Neuronal stem cell (in vitro differentiated cells): ENCODE data around the gene CTSF.
"Not testable (repeated sequence)": the region's sequence is repeated elsewhere in the genome, so short reads cannot be mapped to it uniquely, and the experiment has no call there.

ENCODE experiments used
- DNase-seq: peaks from one replicate; pipeline ENCODE4 v3.0.0-alpha.2; 2013; ENCODE audit warnings: low spot score
- H2AFZ ChIP-seq: one replicate; pipeline ENCODE4 v1.6.1; 2013; ENCODE audit warnings: mild to moderate bottlenecking, low read length, inconsistent platforms
- H2AK5ac ChIP-seq: 2 replicates; pipeline ENCODE4 v1.6.1; 2013; ENCODE audit warnings: low read depth, mild to moderate bottlenecking, inconsistent platforms, low read length, moderate library complexity, mixed read lengths
- H2BK120ac ChIP-seq: 2 replicates; pipeline ENCODE4 v1.6.1; 2013; ENCODE audit warnings: low read depth, mild to moderate bottlenecking, inconsistent platforms, low read length, moderate library complexity, mixed read lengths
- H2BK12ac ChIP-seq: one replicate; pipeline ENCODE4 v1.6.1; 2013; ENCODE audit warnings: low read length, inconsistent platforms
- H2BK15ac ChIP-seq: 2 replicates; pipeline ENCODE4 v1.6.1; 2013; ENCODE audit warnings: mild to moderate bottlenecking, low read length, inconsistent platforms, mixed read lengths
- H2BK5ac ChIP-seq: one replicate; pipeline ENCODE4 v1.6.1; 2013; ENCODE audit warnings: inconsistent platforms, mild to moderate bottlenecking, low read length, moderate library complexity
- H3K14ac ChIP-seq: one replicate; pipeline ENCODE4 v1.6.1; 2013; ENCODE audit warnings: low read length, inconsistent platforms
- H3K18ac ChIP-seq: 2 replicates; pipeline ENCODE4 v1.6.1; 2013; ENCODE audit warnings: low read length, inconsistent platforms
- H3K23ac ChIP-seq: 2 replicates; pipeline ENCODE4 v1.6.1; 2013; ENCODE audit warnings: low read depth, mild to moderate bottlenecking, mixed read lengths, low read length, inconsistent platforms; ENCODE audit not compliant: poor library complexity
- H3K27ac ChIP-seq: replicated peaks from 3 replicates; pipeline ENCODE4 v1.5.1; 2013; ENCODE audit warnings: low read length, inconsistent platforms
- H3K27me3 ChIP-seq, 3 experiments: 2 replicates each; pipeline ENCODE4 v1.6.1; 2013; ENCODE audit warnings: low read length in 3 of 3, mild to moderate bottlenecking in 2 of 3, inconsistent platforms in 1 of 3, low read depth in 1 of 3, mixed read lengths in 1 of 3, moderate library complexity in 1 of 3; ENCODE audit not compliant: control insufficient read depth in 3 of 3, insufficient read depth in 3 of 3
- H3K36me3 ChIP-seq, 2 donors: replicated peaks in 1 of 2; 2 replicates each; pipeline ENCODE4 v1.6.1; 2013; ENCODE audit warnings: low read length in 2 of 2; ENCODE audit not compliant: control insufficient read depth in 2 of 2, insufficient read depth in 2 of 2
- H3K4ac ChIP-seq: 2 replicates; pipeline ENCODE4 v1.6.1; 2013; ENCODE audit warnings: inconsistent platforms, mild to moderate bottlenecking, low read length, moderate library complexity
- H3K4me1 ChIP-seq, 2 donors: 1 replicate in 1 of 2; 2 replicates in 1 of 2; pipeline ENCODE4 v1.6.1; 2013; ENCODE audit warnings: low read length in 2 of 2, low read depth in 1 of 2; ENCODE audit not compliant: control insufficient read depth in 2 of 2, insufficient read depth in 1 of 2
- H3K4me2 ChIP-seq: one replicate; pipeline ENCODE4 v1.6.1; 2013; ENCODE audit warnings: mild to moderate bottlenecking, low read length, inconsistent platforms; ENCODE audit not compliant: insufficient read depth, poor library complexity, severe bottlenecking
- H3K4me3 ChIP-seq, 2 donors: 2 replicates each; pipeline ENCODE4 v1.5.1; 2013; ENCODE audit warnings: low read length in 2 of 2, mild to moderate bottlenecking in 2 of 2, inconsistent platforms in 1 of 2, moderate library complexity in 1 of 2
- H3K79me1 ChIP-seq: one replicate; pipeline ENCODE4 v1.6.1; 2013; ENCODE audit warnings: low read depth, mild to moderate bottlenecking, inconsistent platforms, low read length, moderate library complexity
- H3K9ac ChIP-seq: one replicate; pipeline ENCODE4 v1.6.1; 2013; ENCODE audit warnings: mild to moderate bottlenecking, low read depth, low read length, inconsistent platforms; ENCODE audit not compliant: poor library complexity
- H3K9me3 ChIP-seq, 2 donors: replicated peaks in 1 of 2; 2 replicates each; pipeline versions ENCODE3 to v1.6.1; 2013; ENCODE audit warnings: low read length in 2 of 2, mild to moderate bottlenecking in 2 of 2, inconsistent platforms in 1 of 2, low read depth in 1 of 2, mixed read lengths in 1 of 2, moderate library complexity in 1 of 2; ENCODE audit not compliant: control insufficient read depth in 2 of 2, insufficient read depth in 1 of 2
- H4K8ac ChIP-seq: one replicate; pipeline ENCODE4 v1.6.1; 2013; ENCODE audit warnings: low read depth, mild to moderate bottlenecking, inconsistent platforms, low read length, moderate library complexity
- H4K91ac ChIP-seq: one replicate; pipeline ENCODE4 v1.6.1; 2013; ENCODE audit warnings: low read length, low read depth, mild to moderate bottlenecking, inconsistent platforms; ENCODE audit not compliant: poor library complexity
- WGBS, 2 donors: extraction: QIAGEN DNeasy Blood & Tissue Kit; methylation state at CpG; one replicate each; pipeline ENCODE4 v1.1.7; 2013; ENCODE audit warnings: missing lambda C conversion rate in 2 of 2, mixed read lengths in 1 of 2; ENCODE audit not compliant: insufficient read length in 2 of 2, insufficient replicate concordance in 1 of 2; ENCODE audit errors: extremely low coverage in 2 of 2; 5-methylcytosine and 5-hydroxymethylcytosine counted together

The CTSF gene

DNA sequence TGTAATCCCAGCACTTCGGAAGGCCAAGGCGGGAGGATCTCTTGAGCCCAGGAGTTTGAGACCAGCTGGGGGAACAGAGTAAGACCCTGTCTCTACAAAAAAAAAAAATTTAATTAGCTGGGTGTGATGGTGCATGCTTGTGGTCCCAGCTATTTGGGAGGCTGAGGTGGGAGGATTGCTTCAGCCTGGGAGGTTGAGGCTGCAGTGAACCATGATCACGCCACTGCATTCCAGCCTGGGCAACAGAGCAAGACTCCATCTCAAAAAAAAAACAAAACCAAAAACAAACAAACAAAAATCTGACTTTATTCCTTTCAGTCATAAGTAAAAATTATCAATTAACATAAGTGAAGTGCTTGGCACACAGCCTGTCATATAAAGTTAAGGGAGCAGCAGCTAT, 38.2 kb upstream of the CTSF start:
- H3K27me3 ChIP-seq, H2BK15ac ChIP-seq, H3K9ac ChIP-seq, H3K4ac ChIP-seq, DNase-seq, H2BK5ac ChIP-seq, H2AFZ ChIP-seq, H4K8ac ChIP-seq, H3K4me1 ChIP-seq, H3K4me2 ChIP-seq, H3K18ac ChIP-seq, H3K27ac ChIP-seq, H3K9me3 ChIP-seq, H3K4me3 ChIP-seq, H4K91ac ChIP-seq, H2AK5ac ChIP-seq, H2BK12ac ChIP-seq, H3K23ac ChIP-seq, H3K79me1 ChIP-seq, H3K14ac ChIP-seq: not testable (repeated sequence)
- Histone ChIP-seq H3K36me3 (peaks cover 24 to 53% of the 10 kb centered on the region in 2 donors), H2BK120ac (peak overlapping the region; percentile 67)
- WGBS, 2 donors = no CpG with 5 or more reads among the region's 3 CpGs

DNA sequence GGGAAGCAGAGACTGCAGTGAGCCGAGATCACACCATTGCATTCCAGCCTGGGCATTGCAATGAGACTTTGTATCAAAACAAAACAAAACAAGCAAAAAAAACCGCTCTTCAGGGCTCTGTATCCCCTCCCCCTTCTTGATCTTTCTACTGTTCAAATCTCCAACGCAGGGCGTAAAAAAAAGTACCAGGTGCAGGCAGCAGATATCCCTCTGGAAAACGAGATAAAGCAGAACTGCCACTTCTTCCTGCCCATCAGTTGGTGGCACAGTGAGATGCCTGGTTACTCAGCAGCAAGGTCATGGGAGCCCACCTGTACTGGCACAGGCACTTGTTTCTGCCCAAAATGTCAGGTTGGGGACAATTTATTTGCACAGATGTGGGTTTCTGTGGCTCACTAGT, 35.7 kb upstream of the CTSF start:
- WGBS, 2 donors = no CpG with 5 or more reads among the region's 5 CpGs
- H3K4me2 ChIP-seq = no peak overlapping the region
- no peak overlapping the region for H2AFZ ChIP-seq
- H4K91ac ChIP-seq = no peak overlapping the region
- H3K9ac ChIP-seq = no peak overlapping the region
- peaks cover 0 to 1% of the 10 kb centered on the region in 2 donors for H3K4me1 ChIP-seq
- no peak overlapping the region for H4K8ac ChIP-seq
- no peak overlapping the region for H3K18ac ChIP-seq
- no peak overlapping the region for H3K4me3 ChIP-seq
- no peak overlapping the region for H2BK5ac ChIP-seq
- H3K27me3 ChIP-seq = no peaks in the 10 kb centered on the region
- no peak overlapping the region for H3K23ac ChIP-seq
- H3K9me3 ChIP-seq = peaks cover 0 to 1% of the 10 kb centered on the region in 2 donors
- no peaks in the 10 kb centered on the region for H3K79me1 ChIP-seq
- DNase-seq = no peak
- no peak overlapping the region for H2BK12ac ChIP-seq
- no peak overlapping the region for H2AK5ac ChIP-seq
- H3K14ac ChIP-seq = no peak overlapping the region
- H2BK15ac ChIP-seq = no peak overlapping the region
- no peak overlapping the region for H3K27ac ChIP-seq
- no peak overlapping the region for H2BK120ac ChIP-seq
- no peak overlapping the region for H3K4ac ChIP-seq
- peaks cover 34 to 76% of the 10 kb centered on the region in 2 donors for H3K36me3 ChIP-seq

DNA sequence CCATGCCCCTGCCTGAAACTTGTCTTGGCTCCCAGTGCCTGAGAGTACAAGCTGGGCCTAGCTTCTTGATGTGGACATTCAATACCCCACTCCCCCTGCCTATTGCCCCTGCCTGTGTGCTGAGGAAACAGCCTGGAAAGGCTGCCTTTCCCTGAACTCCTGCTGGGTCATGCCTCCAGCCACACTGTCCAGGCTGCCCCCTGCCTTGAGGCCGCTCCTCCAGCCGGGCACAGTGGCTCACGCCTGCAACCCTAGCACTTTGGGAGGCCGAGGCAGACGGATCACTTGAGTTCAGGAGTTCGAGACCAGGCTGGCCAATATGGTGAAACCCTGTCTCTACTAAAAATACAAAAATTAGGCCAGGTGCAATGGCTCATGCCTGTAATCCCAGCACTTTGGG, 34.7 kb upstream of the CTSF start:
- WGBS, 2 donors = no CpG with 5 or more reads among the region's 6 CpGs
- Histone ChIP-seq H2AFZ (no peak overlapping the region), H2AK5ac (no peak overlapping the region), H2BK5ac (no peak overlapping the region), H3K27ac (no peak overlapping the region), H3K4me2 (no peak overlapping the region), H3K18ac (no peak overlapping the region), H3K4ac (no peak overlapping the region), H4K8ac (no peak overlapping the region), H3K4me1 (peaks cover 0 to 1% of the 10 kb centered on the region in 2 donors), H3K23ac (no peak overlapping the region), H4K91ac (no peak overlapping the region), H2BK15ac (no peak overlapping the region), H3K14ac (peak overlapping the region; percentile 91), H3K36me3 (peaks cover 34 to 82% of the 10 kb centered on the region in 2 donors), H2BK120ac (no peak overlapping the region), H3K79me1 (no peaks in the 10 kb centered on the region), H3K27me3 (no peaks in the 10 kb centered on the region), H3K9me3 (peaks cover 0 to 1% of the 10 kb centered on the region in 2 donors), H3K4me3 (no peak overlapping the region), H3K9ac (peak overlapping the region; percentile 63), H2BK12ac (no peak overlapping the region)
- no peak for DNase-seq

DNA sequence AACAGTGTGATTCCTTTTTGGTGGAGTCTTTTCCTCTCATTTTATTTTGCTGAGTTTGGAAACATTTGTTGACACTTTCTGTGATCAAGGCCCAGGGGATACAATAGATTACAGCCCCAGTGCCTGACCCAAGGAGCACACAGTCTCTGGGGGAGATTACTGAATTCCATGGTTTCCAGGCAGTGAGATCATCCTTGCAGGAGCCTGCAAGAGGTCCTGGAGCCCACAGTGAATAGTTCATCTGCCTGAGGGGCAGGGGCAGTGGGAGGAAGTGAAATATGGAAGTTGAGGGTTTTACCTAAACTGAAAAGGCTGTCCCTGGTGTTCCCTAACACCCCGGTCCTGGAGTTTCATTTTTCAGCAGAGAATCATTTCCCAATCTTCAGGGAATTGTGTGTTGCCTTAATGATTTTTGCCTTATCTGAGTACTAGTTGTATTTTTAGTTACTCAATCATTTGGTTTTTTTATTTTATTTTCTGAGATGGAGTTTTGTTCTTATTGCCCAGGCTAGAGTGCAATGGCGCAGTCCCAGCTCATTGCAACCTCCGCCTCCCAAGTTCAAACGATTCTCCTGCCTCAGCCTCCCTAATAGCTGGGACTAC, 32.3 kb upstream of the CTSF start:
- DNase-seq = no peak
- H3K14ac ChIP-seq = no peak overlapping the region

More for the DNA sequence above, 32.3 kb upstream of the CTSF start:
- Histone ChIP-seq H2BK5ac (no peak overlapping the region), H3K4me1 (peaks cover 0 to 2% of the 10 kb centered on the region in 2 donors), H3K18ac (no peak overlapping the region), H2BK120ac (no peak overlapping the region), H3K9me3 (peaks cover 0 to 3% of the 10 kb centered on the region in 2 donors), H3K79me1 (peaks cover 2% of the 10 kb centered on the region), H2BK15ac (no peak overlapping the region), H3K4me2 (no peak overlapping the region), H2AK5ac (no peak overlapping the region), H3K9ac (no peak overlapping the region), H4K8ac (no peak overlapping the region), H2AFZ (no peak overlapping the region), H3K4me3 (no peak overlapping the region), H4K91ac (no peak overlapping the region), H3K4ac (no peak overlapping the region), H3K27me3 (no peaks in the 10 kb centered on the region), H2BK12ac (no peak overlapping the region), H3K36me3 (peaks cover 33 to 71% of the 10 kb centered on the region in 2 donors), H3K27ac (no peak overlapping the region), H3K23ac (no peak overlapping the region)
- no CpG with 5 or more reads among the region's 4 CpGs for WGBS, 2 donors
